Mucosa of descending colon (tissue), 3 donors: ENCODE results near the gene BAZ1B. TPM values are rescaled to one million over a fixed set of nuclear protein-coding genes. Genes with fewer than 3 reads are reported as not detected.
A peak's percentile ranks its signal among the peaks of the same experiment; 100 is the strongest.

Experiments used
- ATAC-seq: fragments of 200-7000 bp; cut with Tn5 transposase; one replicate; pipeline ENCODE4 v1.9.1; 2020; ENCODE audit warnings: mild to moderate bottlenecking, moderate library complexity
- DNase-seq, 3 donors: peaks; one replicate each; pipeline ENCODE4 v3.0.0-alpha.2; 2020
- H3K36me3 ChIP-seq: fragments of 200-600 bp; one replicate; pipeline ENCODE4 v1.8.0; 2021; ENCODE audit warnings: low read depth, mild to moderate bottlenecking
- H3K4me1 ChIP-seq: fragments of 200-600 bp; one replicate; pipeline ENCODE4 v1.8.0; 2021; ENCODE audit warnings: low read depth, mild to moderate bottlenecking
- H3K4me3 ChIP-seq: fragments of 200-600 bp; one replicate; pipeline ENCODE4 v1.8.0; 2021; ENCODE audit warnings: mild to moderate bottlenecking
- H3K9me3 ChIP-seq: fragments of 200-600 bp; one replicate; pipeline ENCODE4 v1.8.0; 2021; ENCODE audit warnings: mild to moderate bottlenecking
- CTCF ChIP-seq: fragments of 200-600 bp; IDR thresholded peaks from one replicate; pipeline ENCODE4 v1.8.0; 2022; ENCODE audit warnings: antibody characterized with exemption, mild to moderate bottlenecking
- intact Hi-C, 2 donors: fragments of 100-400 bp; cut with DNase I in 1 of 2; cut with micrococcal nuclease in 1 of 2; formaldehyde crosslinking; loops; one replicate each; pipeline versions ENCODE4 v1.11.0 to v1.11.1; 2022; cut with DNase I, micrococcal nuclease
- long read RNA-seq, 2 donors: library from polyadenylated mRNA; unstranded; transcript quantifications; one replicate each; pipeline ENCODE4 v2.0.0, GENCODE V29; 2019 to 2021
- total RNA-seq, 3 donors: library from RNA; stranded (reverse); fragmentation: NEBNext Ultra II Directional in 2 of 3; extraction: Animal tissue kit (Norgen Biotek cat#: 25700) in 2 of 3; gene quantifications; one replicate each; pipeline versions ENCODE4 v1.2.1 to v1.2.4, GENCODE V29; 2021 to 2023
- donor health status: DM: no; HTN: no; CAD: no; lungs with moderate emphysema.
- donor health status: DM: no; HTN: no; CAD: no.
- donor health status: DM: no; HTN: yes; CAD: no.

Gene BAZ1B
- total RNA-seq, result 10 to 100 TPM; 37.4 to 76.0 (median 41.4) TPM
- long read RNA-seq, donor 1, partial matches to known transcripts, result 12 of 19 reads
- long read RNA-seq, donor 1, other reads (novel, unspliced or antisense), result 7 of 19 reads
- long read RNA-seq, donor 2, partial matches to known transcripts, result 12 of 14 reads
- long read RNA-seq, donor 2, other reads (novel, unspliced or antisense), result 2 of 14 reads

- H3K9me3 ChIP-seq, result no peaks in the 10 kb centered on the region
- ATAC-seq (peak; percentile 97), DNase-seq (peak; percentile 97 to 99 (median 98))
- H3K4me1 ChIP-seq, result peaks cover 29% of the 10 kb centered on the region
- peak within 1 kb of the TSS; percentile 80 for H3K4me3 ChIP-seq
- TF ChIP-seq CTCF, result peak; percentile 19
- H3K36me3 ChIP-seq, result no peaks in the 10 kb centered on the region
- intact Hi-C loops, result no loop called here
Observed at GRCh38 chr7:73522105-73522872, at the start of gene BAZ1B. Gene BAZ1B (minus strand): TSS chr7:73522293. CDS start chr7:73521933, 360 bp downstream.

GRCh38 chr7:73570977-73571376 lies 48.9 kb upstream of the BAZ1B start:
- Histone ChIP-seq H3K4me3 (no peak overlapping the region), H3K4me1 (peaks cover 5% of the 10 kb centered on the region), H3K36me3 (peaks cover 17% of the 10 kb centered on the region), H3K9me3 (no peaks in the 10 kb centered on the region)
- intact Hi-C loops, result no loop called here
- ATAC-seq, result no peak
- DNase-seq, result peak in 1 of 3 donors; percentile 34
- TF ChIP-seq CTCF, result no peak

GRCh38 chr7:73570521-73570920 lies 48.4 kb upstream of the BAZ1B start:
- Histone ChIP-seq H3K36me3 (peaks cover 17% of the 10 kb centered on the region), H3K4me3 (no peak overlapping the region), H3K4me1 (peaks cover 7% of the 10 kb centered on the region), H3K9me3 (no peaks in the 10 kb centered on the region)
- DNase-seq, result peak in 1 of 3 donors; percentile 43
- intact Hi-C loops, result no loop called here
- no peak for ATAC-seq
- TF ChIP-seq CTCF, result no peak

- DNase-seq, result no peak
Observed at GRCh38 chr7:73569042-73569608, 47.0 kb upstream of the BAZ1B start.

More at GRCh38 chr7:73569042-73569608, 47.0 kb upstream of the BAZ1B start:
- Histone ChIP-seq H3K36me3 (peaks cover 17% of the 10 kb centered on the region), H3K9me3 (no peaks in the 10 kb centered on the region), H3K4me3 (no peak overlapping the region), H3K4me1 (peaks cover 7% of the 10 kb centered on the region)
- ATAC-seq, result no peak
- no peak for TF ChIP-seq CTCF
- intact Hi-C loops, result no loop called here
